GM18858 (cell line): ENCODE measurements around the gene MANEAL.

ENCODE experiments used
- ATAC-seq: cut with Tn5 transposase; IDR thresholded peaks from one replicate; pipeline ENCODE4 v1.9.1; 2021; ENCODE audit not compliant: unreplicated experiment

MANEAL gene

GRCh38 chr1:37824001-37824400, 30.4 kb downstream of the MANEAL start:
- no peak for ATAC-seq

- ATAC-seq, result no peak
These were observed 31.9 kb downstream of the MANEAL start for GRCh38 chr1:37825506-37825905.

DNA sequence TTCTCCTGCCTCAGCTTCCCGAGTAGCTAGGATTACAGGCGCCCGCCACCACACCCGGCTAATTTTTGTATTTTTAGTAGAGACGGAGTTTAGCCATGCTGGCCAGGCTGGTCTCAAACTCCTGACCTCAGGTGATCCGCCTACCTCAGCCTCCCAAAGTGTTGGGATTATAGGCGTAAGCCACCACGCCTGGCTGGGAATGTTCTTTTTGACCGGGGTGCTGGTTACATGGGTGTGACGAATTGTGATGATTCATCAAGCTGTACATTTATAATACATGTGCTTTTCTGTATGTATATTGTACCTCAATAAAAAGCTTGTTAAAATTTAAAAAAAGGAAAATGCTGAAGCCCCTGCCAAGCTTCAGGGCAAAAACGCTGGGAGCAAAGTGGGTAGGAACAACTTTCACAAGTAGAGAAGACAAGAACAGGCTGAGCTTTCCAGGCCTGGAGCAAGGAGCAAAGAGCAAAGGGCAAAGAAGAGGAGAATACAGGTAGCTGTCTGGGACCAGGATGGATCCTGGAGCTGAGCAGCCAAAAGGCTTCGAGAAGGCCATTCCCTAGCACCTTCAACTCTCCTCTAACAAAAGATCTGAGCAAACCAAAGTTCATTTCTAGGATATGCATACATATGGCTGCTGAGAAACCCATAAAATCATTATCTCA, 34.9 kb downstream of the MANEAL start:
- no peak for ATAC-seq

DNA sequence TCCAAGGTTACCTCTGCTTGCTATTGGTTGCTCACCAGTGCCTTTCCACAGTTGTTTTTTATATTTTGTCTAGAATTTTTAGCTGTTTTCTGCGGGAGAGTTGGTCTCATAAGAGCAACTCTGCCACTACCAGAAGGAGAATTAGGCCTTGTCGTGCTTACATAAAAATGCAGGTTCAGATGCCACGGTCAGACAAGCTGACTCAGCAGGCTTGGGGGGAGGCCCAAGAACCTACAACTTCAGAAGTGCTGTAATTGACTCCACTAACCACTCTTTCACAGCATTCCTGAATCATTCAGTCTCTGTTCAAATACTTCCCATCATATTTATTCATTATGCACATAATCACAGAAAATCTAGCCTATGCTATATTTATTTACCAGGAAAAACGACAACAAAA, 37.5 kb downstream of the MANEAL start:
- ATAC-seq, result no peak

GRCh38 chr1:37831809-37832208, 38.2 kb downstream of the MANEAL start:
- ATAC-seq, result no peak

- ATAC-seq, result no peak
These were observed 43.1 kb downstream of the MANEAL start for GRCh38 chr1:37836788-37837187.

DNA sequence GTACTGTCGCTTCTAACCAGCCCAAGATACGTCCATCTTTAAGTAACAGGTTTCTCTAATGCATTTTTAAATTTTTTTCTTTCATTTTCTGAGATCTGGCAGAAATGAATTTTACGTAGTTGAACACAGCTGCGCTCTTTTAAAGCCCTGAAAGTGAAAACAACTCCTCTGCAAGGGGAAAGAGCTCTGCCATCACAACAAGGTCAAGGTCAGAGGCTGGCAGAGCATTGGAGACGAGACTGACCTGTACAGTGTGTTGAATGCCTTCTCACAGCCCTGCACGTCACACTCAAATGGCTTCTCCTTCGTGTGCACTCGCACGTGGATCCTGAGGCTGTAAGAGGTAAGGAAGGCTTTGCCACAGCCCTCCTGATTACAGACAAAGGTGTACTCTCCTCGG, 46.0 kb downstream of the MANEAL start:
- no peak for ATAC-seq

GRCh38 chr1:37840711-37841110, 47.1 kb downstream of the MANEAL start:
- ATAC-seq, result no peak

DNA sequence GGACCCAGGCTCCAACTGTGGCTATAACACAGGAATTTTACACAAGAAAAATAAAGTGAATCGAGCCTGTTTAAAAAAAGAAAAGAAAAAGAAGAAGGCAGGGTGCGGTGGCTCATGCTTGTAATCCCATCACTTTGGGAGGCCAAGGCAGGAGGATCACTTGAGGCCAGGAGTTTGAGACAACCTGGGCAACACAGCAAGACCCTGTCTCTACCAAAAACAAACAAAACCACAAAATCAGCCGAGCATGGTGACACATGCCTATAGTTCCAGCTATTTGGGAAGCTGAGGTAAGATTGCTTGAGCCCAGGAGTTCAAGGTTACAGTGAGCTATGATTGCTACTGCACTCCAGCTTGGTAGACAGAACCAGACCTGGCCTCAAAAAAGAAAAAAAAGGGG, 48.0 kb downstream of the MANEAL start:
- no peak for ATAC-seq

- ATAC-seq, result no peak
These were observed 50.9 kb downstream of the MANEAL start for GRCh38 chr1:37844536-37844935.

DNA sequence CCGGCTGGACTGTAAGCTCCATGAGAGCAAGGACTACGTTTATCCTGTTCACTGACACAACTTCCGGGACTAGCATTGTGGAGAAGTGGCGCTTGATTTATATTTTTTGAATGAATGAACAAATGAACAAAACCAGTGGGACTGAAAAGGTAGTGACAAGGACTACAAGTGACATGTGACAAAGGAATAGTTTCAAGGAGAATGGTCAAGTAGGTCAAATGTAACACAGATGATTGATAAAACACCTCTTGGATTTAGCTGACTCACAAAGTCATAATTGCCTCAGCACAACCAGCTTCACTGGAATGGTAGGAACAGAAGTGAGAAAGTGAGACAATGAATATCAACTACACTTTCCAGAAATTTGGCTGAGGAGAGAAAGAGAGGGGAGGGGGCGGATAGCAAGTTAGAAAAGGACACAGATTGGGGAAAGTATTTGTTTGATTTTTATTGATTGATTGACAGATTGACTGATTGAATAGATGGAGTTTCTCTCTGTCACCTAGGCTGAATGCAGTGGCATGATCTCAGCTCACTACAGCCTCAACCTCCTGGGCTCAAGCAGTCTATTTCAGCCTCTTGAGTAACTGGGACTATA, 51.5 kb downstream of the MANEAL start:
- no peak for ATAC-seq

DNA sequence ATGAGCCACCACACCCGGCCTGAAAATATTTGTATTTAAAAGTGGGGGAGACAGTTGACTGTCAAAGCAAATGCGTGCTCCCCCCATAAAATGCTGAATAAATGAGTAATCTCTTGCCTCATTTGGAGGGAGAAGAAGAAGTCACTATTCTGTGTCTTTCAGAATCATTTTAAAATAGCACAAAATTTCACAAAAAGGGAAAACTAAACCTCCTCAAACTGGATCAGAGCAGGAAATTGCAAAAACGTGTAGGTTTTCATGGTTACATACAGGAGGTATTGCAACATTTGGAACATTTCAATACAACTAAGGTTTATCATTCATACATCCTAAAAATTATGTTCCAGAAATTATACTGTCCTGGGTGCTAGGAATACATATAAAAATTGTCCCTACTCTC, 52.1 kb downstream of the MANEAL start:
- ATAC-seq, result no peak

GRCh38 chr1:37846647-37847339, 53.1 kb downstream of the MANEAL start:
- no peak for ATAC-seq

DNA sequence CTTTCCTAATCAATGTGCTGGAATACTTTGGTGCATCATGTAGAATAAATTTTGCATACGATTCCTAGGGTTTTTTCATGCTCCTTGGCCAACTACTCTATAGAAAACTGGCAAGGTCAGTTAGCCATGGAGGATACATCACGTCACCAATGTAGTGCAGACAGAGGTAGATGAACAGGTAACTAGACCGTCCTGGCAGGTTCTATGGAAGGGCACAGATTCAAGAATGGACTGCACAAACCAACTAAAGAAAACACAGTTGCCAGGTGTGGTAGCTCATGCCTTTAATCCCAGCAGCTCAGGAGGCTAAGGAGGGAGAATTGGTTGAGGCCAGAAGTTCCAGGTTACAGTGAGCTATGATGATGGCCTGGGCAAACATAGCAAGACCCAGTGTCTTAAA, 55.8 kb downstream of the MANEAL start:
- ATAC-seq, result no peak

DNA sequence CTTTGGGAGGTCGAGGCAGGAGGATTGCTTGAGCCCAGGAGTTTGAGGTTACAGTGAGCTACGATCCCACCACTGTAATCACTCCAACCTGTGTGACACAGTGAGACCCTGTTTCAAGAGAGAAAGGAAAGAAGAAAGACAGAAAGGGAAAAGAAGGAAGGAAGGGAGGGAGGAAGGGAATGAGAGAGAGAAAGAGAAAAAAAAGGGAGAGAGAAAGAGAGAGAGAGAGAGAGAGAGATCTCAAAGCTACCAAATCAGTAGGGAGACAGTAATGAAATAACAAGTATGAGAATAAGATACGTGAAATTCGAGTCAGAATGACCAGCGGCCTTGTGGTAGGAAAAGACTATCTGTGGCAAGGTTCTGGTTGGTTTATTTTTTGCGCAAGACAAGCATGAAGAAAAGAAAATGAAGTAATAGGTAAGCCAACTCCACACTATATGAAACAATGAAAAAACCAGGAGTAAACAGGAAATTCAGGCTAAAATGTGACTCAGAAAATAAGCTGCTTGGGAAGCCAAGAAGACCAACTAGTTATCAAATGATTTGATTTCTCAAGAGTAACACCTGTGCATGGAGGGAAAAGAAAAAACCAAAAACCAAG, 56.8 kb downstream of the MANEAL start:
- no peak for ATAC-seq
